HUES64 (cell line): ENCODE data around the gene ADAMTS17.

Source experiments
- H3K27ac ChIP-seq: 2 replicates; pipeline ENCODE4 v1.7.0; 2013; ENCODE audit warnings: low read depth, low read length, inconsistent platforms
- H3K27me3 ChIP-seq: 2 replicates; pipeline ENCODE4 v1.6.1; 2013; ENCODE audit warnings: mild to moderate bottlenecking, low read length; ENCODE audit not compliant: insufficient read depth
- H3K36me3 ChIP-seq: 2 replicates; pipeline ENCODE4 v1.6.1; 2013; ENCODE audit warnings: mild to moderate bottlenecking, low read length; ENCODE audit not compliant: insufficient read depth
- H3K4me1 ChIP-seq: 2 replicates; pipeline ENCODE4 v1.6.1; 2013; ENCODE audit warnings: mild to moderate bottlenecking, low read length, moderate library complexity; ENCODE audit not compliant: insufficient read depth
- H3K4me3 ChIP-seq: 2 replicates; pipeline ENCODE4 v1.5.1; 2013; ENCODE audit warnings: mild to moderate bottlenecking, low read length, moderate library complexity
- H3K9ac ChIP-seq: 2 replicates; pipeline ENCODE4 v1.6.1; 2013; ENCODE audit warnings: mild to moderate bottlenecking, low read depth, low read length
- H3K9me3 ChIP-seq: 2 replicates; pipeline ENCODE4 v1.6.1; 2013; ENCODE audit warnings: low read depth, low read length; ENCODE audit not compliant: insufficient read depth
- WGBS: fragments of 150-250, 120-280 bp; methylation state at CpG from one replicate; pipeline ENCODE4 v1.1.7; 2013; ENCODE audit warnings: missing lambda C conversion rate; 5-methylcytosine and 5-hydroxymethylcytosine counted together

Gene ADAMTS17

DNA sequence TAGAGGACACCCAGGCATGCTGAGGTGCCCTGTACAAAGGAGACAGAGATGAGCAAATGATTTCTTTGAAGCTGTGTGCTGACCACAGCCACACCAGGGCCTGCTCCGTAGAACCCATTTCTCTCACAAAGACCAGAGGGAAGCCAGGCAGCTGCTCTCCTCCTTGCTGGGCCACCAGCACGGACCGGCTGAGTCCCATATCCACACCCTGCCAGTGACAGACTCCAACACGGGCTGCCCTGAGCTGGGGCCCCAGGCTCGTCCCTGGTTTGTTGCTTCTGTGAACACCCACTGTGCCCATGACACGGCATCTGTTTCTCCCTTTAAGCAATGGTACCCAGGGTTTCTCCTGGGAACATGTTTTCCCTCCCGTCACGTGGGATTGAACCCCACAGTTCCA is 284.5 kb downstream of the ADAMTS17 start:
- H3K4me1 ChIP-seq = no peaks in the 10 kb centered on the region
- no peaks in the 10 kb centered on the region for H3K36me3 ChIP-seq
- WGBS = 92% methylated on average over 8 of the region's 8 CpGs
- no peaks in the 10 kb centered on the region; the same call in 1 of the 2 replicates for H3K27me3 ChIP-seq
- no peak overlapping the region for H3K4me3 ChIP-seq
- no peaks in the 10 kb centered on the region for H3K9me3 ChIP-seq
- no peak overlapping the region for H3K9ac ChIP-seq
- H3K27ac ChIP-seq = no peak overlapping the region

- 90% methylated on average over 13 of the region's 14 CpGs for WGBS
- Histone ChIP-seq H3K9ac (no peak overlapping the region), H3K27me3 (no peaks in the 10 kb centered on the region; the same call in 1 of the 2 replicates), H3K4me1 (no peaks in the 10 kb centered on the region), H3K4me3 (no peak overlapping the region), H3K27ac (no peak overlapping the region), H3K36me3 (no peaks in the 10 kb centered on the region), H3K9me3 (no peaks in the 10 kb centered on the region)
Measured at GRCh38 chr15:100056411-100057072, 285.2 kb downstream of the ADAMTS17 start.

DNA sequence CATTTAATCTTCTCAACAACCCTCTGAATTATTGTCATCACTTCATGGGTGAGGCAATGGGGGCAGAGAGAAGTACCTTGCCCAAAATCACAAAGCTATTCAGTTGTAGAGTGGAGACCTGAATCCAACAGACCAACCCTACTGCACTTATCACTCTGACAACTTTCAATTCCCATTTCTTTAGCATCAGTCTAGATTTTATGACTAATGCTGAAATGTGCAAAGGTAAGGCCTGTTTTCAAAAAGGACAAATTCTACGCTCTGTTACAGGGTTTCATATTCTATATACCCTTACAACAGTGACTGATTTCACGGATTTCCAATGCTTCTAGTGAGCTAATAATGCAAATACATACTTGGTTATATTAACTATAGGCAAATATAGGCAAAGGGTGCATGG is 286.0 kb downstream of the ADAMTS17 start:
- Histone ChIP-seq H3K27ac (no peak overlapping the region), H3K9me3 (no peaks in the 10 kb centered on the region), H3K4me1 (no peaks in the 10 kb centered on the region), H3K9ac (no peak overlapping the region), H3K27me3 (no peaks in the 10 kb centered on the region; the same call in 1 of the 2 replicates), H3K4me3 (no peak overlapping the region), H3K36me3 (no peaks in the 10 kb centered on the region)
- 100% methylated on average over 1 of the region's 2 CpGs for WGBS

DNA sequence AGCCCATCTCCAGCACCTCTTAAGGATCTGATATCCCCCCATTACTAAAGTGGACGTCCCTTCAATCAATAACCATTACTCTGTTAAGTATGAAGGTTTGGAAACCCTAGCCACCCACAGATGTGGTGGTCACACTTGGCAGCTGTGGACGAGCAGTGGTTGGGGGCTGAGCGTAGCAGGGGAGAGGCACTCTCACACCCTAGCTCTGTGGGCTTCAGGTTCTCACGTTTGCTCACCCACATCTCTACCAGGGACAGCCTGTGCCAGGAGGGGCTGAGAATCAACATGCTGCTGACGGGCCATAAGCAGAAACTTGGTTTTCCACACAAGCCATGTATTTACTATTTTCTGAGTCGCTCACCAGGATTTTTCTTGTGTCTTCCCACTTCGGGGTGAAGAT is 287.2 kb downstream of the ADAMTS17 start:
- Histone ChIP-seq H3K27me3 (no peaks in the 10 kb centered on the region; the same call in 1 of the 2 replicates), H3K9me3 (no peaks in the 10 kb centered on the region), H3K4me1 (no peaks in the 10 kb centered on the region), H3K4me3 (no peak overlapping the region), H3K27ac (no peak overlapping the region), H3K36me3 (no peaks in the 10 kb centered on the region), H3K9ac (no peak overlapping the region)
- WGBS = 98% methylated on average over 6 of the region's 7 CpGs

DNA sequence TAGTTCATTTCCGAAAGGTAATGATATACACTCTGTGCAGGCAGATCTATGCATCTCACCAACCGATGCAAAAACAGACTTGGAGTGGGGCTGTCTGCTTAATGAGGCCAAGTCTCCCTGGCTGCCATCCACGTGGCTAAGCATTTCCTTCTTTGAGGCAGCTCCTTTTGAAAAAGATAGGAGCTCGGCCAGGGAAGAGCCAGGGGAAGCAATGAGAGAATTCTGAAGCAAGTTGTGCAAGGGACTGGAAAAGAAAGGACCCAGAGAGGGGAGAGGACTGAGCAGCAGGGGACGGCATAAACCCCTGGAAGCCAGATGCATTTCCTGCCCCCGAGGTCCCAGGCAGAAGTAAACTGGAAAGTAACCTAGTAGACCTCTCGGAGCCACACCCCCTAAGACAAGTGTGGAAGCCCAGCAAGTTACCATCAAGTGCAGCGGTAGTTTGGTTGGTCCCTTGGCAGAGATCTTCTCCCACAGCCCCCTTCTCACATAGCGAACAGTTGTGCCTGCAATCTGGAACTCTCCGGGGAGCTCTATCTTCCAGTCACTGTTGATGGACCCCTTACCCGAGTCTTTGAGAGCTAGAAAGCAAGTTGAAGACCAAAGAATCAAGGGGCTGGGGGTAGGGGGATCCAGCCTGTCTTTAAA is 288.2 kb downstream of the ADAMTS17 start:
- Histone ChIP-seq H3K4me3 (no peak overlapping the region), H3K4me1 (no peaks in the 10 kb centered on the region), H3K36me3 (no peaks in the 10 kb centered on the region), H3K27me3 (no peaks in the 10 kb centered on the region; the same call in 1 of the 2 replicates), H3K9ac (no peak overlapping the region), H3K9me3 (no peaks in the 10 kb centered on the region), H3K27ac (no peak overlapping the region)
- WGBS = 86% methylated on average over 11 of the region's 11 CpGs

GRCh38 chr15:100052716-100053473 is 288.9 kb downstream of the ADAMTS17 start:
- WGBS = 94% methylated on average over 19 of the region's 19 CpGs

DNA sequence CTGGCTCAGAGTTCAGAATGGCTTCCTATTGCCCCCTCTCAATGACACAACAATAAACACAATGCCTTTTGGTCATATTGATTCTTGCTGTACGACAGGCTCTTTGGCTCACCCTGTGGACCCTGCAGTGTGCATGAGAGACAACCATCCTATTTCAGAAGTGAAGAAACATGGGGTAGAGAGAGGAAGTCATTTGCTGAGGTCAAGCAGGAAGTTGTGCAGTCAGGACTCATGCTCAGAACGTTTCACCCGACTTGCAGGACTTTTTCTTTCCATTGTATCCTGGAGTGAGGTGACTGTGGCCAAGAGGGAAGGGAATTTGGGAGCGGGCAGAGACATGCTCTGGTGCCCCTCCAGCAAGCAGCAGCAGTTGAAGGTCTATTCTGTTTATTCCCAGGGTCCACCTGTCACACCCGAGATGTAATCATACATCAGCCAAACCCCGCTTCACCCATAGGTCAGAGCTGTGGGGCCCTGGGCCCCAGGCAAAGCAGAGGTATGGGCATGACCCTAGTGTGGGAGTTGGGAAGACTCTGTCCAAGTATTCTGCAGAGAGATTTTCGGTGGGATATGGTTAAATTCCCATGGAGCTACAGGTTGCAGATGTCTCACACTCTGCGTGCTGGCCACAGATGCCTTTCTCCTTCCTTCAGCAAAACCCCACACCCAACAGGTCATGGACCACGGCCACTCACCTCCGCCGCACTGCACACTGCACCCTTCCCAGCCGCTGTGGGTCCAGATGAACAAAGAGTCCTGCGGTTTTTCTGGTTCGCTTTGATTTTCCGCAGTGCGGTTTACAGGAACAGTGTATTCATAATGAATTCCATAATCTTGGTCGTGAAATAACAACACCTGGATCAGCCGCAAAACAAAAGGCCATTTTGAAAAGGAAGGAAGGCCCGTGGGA is 290.6 kb downstream of the ADAMTS17 start:
- no peak overlapping the region for H3K4me3 ChIP-seq
- no peak overlapping the region for H3K27ac ChIP-seq
- no peaks in the 10 kb centered on the region; the same call in 1 of the 2 replicates for H3K27me3 ChIP-seq
- H3K4me1 ChIP-seq = no peaks in the 10 kb centered on the region
- H3K36me3 ChIP-seq = no peaks in the 10 kb centered on the region; the same call in 1 of the 2 replicates
- WGBS = 96% methylated on average over 19 of the region's 19 CpGs
- H3K9ac ChIP-seq = no peak overlapping the region
- peaks cover 10% of the 10 kb centered on the region; the same call in 1 of the 2 replicates for H3K9me3 ChIP-seq

More at GRCh38 chr15:100052716-100053473, 288.9 kb downstream of the ADAMTS17 start:
- H3K4me3 ChIP-seq = no peak overlapping the region
- H3K27ac ChIP-seq = no peak overlapping the region
- H3K36me3 ChIP-seq = no peaks in the 10 kb centered on the region; the same call in 1 of the 2 replicates
- H3K4me1 ChIP-seq = no peaks in the 10 kb centered on the region
- H3K27me3 ChIP-seq = no peaks in the 10 kb centered on the region; the same call in 1 of the 2 replicates
- H3K9ac ChIP-seq = no peak overlapping the region
- H3K9me3 ChIP-seq = 0 out of 2 replicates have a peak, but pooled peaks cover 2% of the 10 kb centered on the region

DNA sequence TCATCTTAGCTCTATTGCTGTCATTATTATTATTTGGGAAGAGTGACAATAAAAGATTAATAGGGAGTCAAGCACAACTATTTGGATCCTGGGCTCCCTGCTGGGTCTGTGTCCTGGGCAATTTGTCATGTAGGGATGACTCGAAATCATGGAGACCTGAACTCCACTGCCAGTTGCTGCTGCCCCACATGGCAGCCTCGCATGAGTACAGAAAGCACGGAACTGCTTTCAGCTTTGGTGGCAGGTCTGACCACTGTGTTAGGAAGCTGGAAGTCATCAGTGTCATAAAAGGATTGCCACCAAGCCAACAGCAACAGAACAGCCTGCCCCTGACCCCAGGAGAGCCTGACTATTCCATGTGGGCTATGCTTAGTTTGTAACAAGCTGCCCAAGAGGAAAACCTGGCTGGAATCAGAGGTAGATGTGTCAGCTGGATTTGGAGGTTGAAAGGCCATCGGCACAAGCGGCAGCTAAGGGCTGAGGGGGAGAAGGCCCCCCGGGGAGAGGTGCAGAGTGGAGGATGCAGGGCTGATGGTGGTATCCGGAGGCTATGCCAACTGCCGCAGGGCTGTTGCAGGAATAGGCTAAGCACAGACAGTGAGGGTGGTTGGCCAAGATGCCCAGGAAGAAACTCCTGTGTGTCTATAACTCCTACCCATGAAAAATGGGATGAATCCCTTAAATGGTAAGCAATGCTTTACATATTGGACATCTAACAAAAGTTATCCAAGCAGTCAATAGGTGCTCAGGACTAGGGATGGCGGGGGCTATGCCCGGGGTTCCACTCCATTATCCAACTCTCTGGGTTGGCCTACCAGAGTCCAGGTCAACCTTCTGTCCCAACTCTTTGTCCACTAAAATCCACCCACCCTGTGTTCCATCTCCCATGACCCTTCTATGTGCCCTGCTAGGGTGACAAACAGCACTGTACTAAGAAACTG is 291.6 kb downstream of the ADAMTS17 start:
- WGBS = 92% methylated on average over 10 of the region's 10 CpGs
- H3K27ac ChIP-seq = no peak overlapping the region
- H3K4me3 ChIP-seq = no peak overlapping the region
- no peaks in the 10 kb centered on the region for H3K4me1 ChIP-seq
- no peak overlapping the region for H3K9ac ChIP-seq
- H3K36me3 ChIP-seq = no peaks in the 10 kb centered on the region; the same call in 1 of the 2 replicates
- H3K27me3 ChIP-seq = no peaks in the 10 kb centered on the region
- peaks cover 10% of the 10 kb centered on the region; the same call in 1 of the 2 replicates for H3K9me3 ChIP-seq

DNA sequence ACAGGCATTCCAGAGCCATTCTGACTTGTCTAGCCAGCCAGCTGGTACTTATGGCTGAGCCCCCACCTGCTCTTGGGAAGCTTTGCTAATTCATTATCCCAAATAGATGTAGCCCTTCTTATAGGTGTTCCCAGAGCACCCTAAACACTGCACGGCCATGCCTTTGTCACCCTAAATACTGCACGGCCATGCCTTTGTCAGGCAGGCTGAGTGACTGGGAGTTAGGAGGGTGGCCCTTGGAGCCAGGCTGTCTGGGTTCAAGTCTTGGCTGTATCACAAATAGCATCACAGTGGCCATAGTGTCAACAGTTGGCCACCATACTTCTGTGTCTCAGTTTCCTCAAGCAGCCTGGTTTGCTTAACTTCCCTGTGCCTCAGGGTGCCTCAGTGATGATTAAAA is 292.3 kb downstream of the ADAMTS17 start:
- no peak overlapping the region for H3K9ac ChIP-seq
- no peaks in the 10 kb centered on the region for H3K4me1 ChIP-seq
- 97% methylated on average over 2 of the region's 2 CpGs for WGBS
- no peaks in the 10 kb centered on the region; the same call in 1 of the 2 replicates for H3K36me3 ChIP-seq
- no peaks in the 10 kb centered on the region for H3K27me3 ChIP-seq
- H3K27ac ChIP-seq = no peak overlapping the region
- no peak overlapping the region for H3K4me3 ChIP-seq
- H3K9me3 ChIP-seq = peaks cover 10% of the 10 kb centered on the region; the same call in 1 of the 2 replicates
